ENCODE results near the gene SV2A.
"Not testable (repeated sequence)": the region's sequence is repeated elsewhere in the genome, so short reads cannot be mapped to it uniquely, and the experiment has no call there.

SV2A gene

GRCh38 chr1:149887456-149888246 lies 30.0 kb downstream of the SV2A start:
- DNase-seq (ENCODE audit: low read depth in 2 of 3, low spot score in 2 of 3): peak; percentile 60 to 65 (median 64)

GRCh38 chr1:149887196-149887455 lies 30.5 kb downstream of the SV2A start:
- DNase-seq (ENCODE audit: low read depth in 2 of 3, low spot score in 2 of 3): peak in 1 of 3 experiments; percentile 27

DNA sequence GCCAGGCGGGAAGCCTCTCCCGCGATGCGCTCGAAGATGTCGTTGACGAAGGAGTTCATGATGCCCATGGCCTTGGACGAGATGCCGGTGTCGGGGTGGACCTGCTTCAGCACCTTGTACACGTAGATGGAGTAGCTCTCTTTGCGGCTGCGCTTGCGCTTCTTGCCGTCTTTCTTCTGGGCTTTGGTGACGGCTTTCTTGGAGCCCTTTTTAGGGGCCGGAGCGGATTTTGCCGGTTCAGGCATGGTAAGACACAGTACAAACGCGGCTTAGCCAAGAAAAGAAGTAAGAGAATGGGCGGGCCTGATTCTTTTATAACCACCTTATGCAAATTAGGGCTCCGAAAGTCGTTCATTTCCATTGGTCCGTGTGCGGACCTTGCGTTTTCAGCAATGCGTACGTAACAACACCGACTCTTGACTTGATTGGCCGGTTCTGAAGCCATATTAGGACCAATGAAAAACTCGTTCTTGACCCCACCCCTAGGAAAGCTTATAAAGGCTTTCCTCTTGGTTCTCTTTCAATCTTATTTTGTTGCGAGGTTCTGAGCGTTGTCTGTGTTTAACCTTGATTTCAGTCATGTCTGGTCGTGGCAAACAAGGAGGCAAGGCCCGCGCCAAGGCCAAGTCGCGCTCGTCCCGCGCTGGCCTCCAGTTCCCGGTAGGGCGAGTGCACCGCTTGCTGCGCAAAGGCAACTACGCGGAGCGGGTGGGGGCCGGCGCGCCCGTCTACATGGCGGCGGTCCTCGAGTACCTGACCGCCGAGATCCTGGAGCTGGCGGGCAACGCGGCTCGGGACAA lies 31.0 kb downstream of the SV2A start:
- DNase-seq (ENCODE audit: low read depth in 2 of 3, low spot score in 2 of 3): peak; percentile 71 to 85 (median 72)

GRCh38 chr1:149886121-149886395 lies 31.6 kb downstream of the SV2A start:
- DNase-seq (ENCODE audit: low read depth in 2 of 3, low spot score in 2 of 3): peak in 1 of 3 experiments; percentile 21

- peak; percentile 56 to 69 (median 59) for DNase-seq (ENCODE audit: low read depth in 2 of 3, low spot score in 2 of 3)
Measured at GRCh38 chr1:149885339-149886120, 32.1 kb downstream of the SV2A start.

DNA sequence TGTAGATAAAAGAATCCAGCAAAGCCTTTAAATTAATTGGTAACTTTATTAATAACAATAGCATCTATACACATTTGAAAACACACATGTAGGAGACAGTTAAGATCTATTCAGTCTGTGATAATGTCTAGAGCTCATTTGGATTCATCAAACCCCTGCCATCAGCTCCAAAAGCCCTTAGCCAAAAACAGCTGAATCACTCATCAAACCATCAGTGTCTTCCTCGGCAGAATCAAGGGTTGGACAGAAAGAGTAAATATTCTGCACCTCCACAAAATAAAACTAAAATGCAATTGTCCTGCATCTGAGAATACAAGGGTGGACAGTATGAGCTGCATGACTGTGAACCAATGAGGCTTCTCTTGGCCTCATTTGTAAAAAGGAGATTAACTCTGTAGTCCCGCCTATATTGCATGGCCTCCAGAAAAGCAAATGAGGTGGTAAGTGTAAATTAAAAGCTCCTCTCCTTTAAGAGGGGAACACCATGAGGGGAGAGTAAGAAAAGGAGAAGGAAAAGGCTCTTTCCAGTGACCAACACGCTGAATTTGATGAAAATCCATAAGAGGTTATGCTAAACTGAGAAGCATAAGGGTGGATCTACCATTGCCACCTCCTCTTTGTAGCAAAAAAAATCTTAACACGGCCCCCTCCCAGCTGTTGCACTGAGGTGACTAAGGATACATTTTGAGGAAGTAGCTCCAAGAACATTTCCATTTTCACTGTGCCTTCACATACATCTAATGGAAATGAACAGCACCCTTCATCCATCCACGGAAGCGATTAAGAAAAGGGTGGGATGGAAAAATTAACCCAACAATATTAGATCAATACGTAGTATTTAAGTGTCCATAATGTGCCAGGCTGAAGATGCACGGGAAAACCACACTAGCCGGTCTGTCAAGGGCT lies 33.0 kb downstream of the SV2A start:
- no peak for DNase-seq (ENCODE audit: low read depth in 2 of 3, low spot score in 2 of 3)

DNA sequence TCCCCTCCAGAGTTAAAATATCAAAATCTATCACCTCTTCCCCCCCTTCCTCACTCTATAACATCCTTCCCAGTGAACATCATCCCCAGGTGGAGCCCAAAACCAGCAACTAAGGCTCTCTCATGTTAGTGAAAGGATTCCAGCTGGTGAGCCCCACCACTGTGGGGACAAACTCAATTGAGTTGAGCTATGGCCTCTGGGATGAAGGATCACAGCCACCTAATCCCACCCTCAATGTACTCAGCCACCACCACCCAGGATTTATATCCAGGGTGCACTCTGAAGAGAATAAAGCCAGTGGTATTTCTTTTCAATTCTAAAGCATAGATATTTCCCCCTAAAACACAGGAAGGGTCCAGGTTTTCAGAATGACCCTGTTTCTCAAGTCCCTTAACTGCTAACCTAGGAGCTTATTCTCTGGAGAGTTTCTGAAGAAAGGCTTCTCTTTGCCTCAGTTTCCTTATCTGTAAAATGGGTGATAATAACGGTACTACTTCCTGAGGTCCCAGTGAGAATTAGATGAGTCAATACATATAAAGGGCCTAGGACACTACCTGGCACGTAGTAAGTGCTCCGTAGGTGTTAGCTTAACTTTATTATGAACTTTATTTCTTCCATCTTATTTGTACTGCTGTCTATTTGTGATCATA lies 33.9 kb downstream of the SV2A start:
- no peak for DNase-seq (ENCODE audit: low read depth in 2 of 3, low spot score in 2 of 3)

GRCh38 chr1:149881876-149882275 lies 35.8 kb downstream of the SV2A start:
- no peak for DNase-seq (ENCODE audit: low read depth in 2 of 3, low spot score in 2 of 3)

DNA sequence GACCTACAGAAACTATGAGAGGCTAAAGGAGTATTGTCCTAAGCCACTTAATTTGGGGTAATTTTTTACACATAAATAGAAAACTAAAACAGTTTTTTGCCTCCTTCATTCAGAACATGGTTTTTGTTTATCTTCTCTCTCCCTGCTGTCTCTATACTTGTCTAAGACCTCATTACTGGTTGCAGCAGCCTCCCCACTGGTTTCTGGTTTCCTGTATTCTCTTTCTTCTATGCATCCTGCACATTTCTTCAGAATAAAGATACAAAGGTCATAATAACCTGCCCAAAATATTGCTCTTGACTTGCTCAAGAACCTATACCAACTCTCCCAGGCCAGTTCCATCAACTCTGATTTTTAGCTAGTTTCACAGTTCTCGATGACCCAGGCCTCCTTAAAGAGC lies 38.1 kb downstream of the SV2A start:
- DNase-seq (ENCODE audit: low read depth in 2 of 3, low spot score in 2 of 3): no peak

DNA sequence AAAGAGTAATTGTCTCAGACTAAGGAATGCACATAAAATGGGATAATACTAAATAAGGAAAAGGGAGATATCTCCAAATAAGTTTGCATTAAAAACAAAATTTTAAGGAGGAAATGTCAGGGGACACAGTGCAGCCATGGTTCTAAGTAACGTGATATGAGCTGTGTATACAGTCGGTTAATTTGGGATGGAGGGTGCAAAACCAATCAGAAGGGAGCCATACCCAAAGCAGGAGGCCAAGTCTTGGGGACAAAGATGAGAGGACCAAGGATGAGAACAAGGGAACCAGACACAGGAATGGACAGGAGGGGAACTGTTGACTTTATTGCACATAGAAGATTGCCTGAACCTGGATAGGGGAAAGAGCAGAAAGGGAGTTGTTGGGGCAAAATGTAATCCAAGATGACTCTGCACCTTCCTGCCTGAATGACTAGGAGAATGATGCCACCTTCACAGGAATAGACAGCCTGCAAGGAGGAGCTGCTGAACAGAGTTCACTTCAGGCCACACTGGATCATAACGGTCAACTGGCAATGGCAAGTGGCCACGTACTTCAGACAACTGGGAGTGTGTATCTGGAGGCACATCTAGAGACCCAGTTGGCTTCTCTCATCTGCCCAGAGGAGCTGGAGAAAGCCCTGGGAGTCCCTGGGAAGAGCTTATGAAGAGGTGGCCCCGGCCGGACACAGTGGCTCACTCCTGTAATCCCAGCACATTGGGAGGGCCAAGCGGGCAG lies 40.3 kb downstream of the SV2A start:
- DNase-seq (ENCODE audit: low read depth in 2 of 3, low spot score in 2 of 3): no peak

GRCh38 chr1:149873060-149873459 lies 44.6 kb downstream of the SV2A start:
- not testable (repeated sequence) for DNase-seq (ENCODE audit: low read depth in 2 of 3, low spot score in 2 of 3)

DNA sequence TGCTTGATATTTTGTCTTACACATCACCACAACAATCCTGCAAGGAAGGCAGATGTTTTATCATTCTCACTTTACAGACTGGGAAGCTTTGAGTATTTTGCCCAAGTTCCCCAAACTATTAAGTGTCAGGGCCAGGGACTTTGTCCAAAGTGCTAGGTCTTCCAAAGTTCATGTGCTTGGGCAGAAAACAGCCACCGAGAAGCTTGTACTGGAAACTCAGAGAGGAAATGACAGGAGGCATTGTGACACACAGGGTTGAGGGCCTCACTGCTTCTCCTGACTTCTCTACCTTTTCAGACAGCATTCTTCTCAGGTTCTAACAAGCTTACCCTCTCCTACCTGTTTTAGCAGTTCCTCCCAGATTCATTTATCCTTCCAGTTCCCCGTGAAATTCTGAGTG lies 50.8 kb downstream of the SV2A start:
- not testable (repeated sequence) for DNase-seq (ENCODE audit: low read depth in 2 of 3, low spot score in 2 of 3)

DNA sequence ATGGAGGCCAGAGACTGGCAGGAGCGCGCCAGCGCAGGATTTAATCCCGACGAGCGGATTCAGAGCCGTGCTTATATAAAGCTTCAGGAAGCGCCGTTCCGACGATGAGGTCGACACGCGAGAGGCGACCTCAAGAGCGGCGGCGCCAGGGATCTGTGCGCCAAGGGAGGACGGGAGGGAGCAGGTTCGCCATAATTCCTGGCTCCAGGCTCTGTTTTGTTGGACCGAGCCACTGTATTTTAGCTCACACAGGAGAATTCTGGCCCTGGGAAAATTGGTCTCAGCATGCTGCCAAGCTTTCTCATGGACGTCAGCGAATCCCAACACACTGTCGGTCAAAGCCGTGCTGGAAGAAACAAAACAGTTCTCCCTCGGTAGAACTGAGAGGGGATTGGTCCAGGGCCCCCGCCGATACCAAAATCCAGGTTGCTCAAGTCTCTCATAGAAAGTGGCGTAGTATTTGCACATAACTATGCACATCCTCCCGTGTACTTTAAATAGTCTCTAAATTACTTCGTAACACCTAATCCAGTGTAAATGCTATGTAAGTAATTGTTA lies 56.1 kb downstream of the SV2A start:
- DNase-seq (ENCODE audit: low read depth in 2 of 3, low spot score in 2 of 3): not testable (repeated sequence)

- DNase-seq (ENCODE audit: low read depth in 2 of 3, low spot score in 2 of 3): not testable (repeated sequence)
Measured at GRCh38 chr1:149860684-149861496, 56.8 kb downstream of the SV2A start.

DNA sequence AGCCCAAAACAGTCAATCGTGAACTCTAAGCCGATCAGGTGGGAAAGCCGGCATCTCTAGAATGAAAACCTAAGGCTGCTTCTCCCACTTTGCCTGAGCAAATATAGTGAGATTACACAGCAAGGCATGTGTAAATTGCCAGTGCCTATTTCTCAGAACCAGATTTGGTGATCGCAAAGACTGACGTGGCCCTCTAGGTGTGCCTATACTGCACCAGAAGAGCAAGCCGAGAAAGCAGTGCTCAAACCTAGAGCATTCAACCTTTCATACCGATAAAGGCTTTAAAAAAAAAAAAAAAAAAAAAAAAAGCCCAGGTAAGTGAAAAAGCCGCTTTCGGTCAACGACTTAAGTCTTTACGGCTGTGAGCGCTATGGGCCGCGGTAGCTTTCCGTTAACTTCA lies 57.4 kb downstream of the SV2A start:
- DNase-seq (ENCODE audit: low read depth in 2 of 3, low spot score in 2 of 3): not testable (repeated sequence)

Measured in activated CD8-positive, alpha-beta memory T cell treated with anti-CD3 and anti-CD28 coated beads for 48 hours (primary cell).